ENCODE measurements around the gene MACROD1. TPM values are rescaled to one million over a fixed set of nuclear protein-coding genes. Genes with fewer than 3 reads are reported as not detected.
A peak's percentile ranks its signal among the peaks of the same experiment; 100 is the strongest.

MACROD1 gene
- total and polyA plus RNA-seq, 9 of the 15 experiments (the other 6 are each of a cell fraction or from before 2014, with no cell fraction given), result 1.1 to 60.0 (median 26.4) TPM

- TF ChIP-seq, protein P1, sequence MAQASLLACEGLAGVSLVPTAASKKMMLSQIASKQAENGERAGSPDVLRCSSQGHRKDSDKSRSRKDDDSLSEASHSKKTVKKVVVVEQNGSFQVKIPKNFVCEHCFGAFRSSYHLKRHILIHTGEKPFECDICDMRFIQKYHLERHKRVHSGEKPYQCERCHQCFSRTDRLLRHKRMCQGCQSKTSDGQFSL (CRISPR knock-in tag; IDR thresholded peaks at IDR 0.05), result no peak
- TF ChIP-seq, protein P1 (tag; IDR thresholded peaks at IDR 0.05), result no peak
- TF ChIP-seq GATAD2B (IDR thresholded peaks at IDR 0.05; ENCODE audit: borderline replicate concordance) (no peak), RHOXF2B (CRISPR knock-in tag; conservative IDR thresholded peaks at IDR 0.05) (0 out of 2 replicates have a peak, but pooled peaks have one; percentile 68), ZNF347 (CRISPR knock-in tag; IDR thresholded peaks at IDR 0.05; ENCODE audit: low read depth) (no peak), ZNF324 (CRISPR knock-in tag; IDR thresholded peaks at IDR 0.05) (no peak), ZNF644 (tag; IDR thresholded peaks at IDR 0.05; ENCODE audit: low read depth) (no peak), ZNF24 (IDR thresholded peaks at IDR 0.05) (no peak), PHTF2 (CRISPR knock-in tag; IDR thresholded peaks at IDR 0.05) (no peak), ZNF140 (CRISPR knock-in tag; IDR thresholded peaks at IDR 0.05) (no peak)
- TF ChIP-seq, protein P2, sequence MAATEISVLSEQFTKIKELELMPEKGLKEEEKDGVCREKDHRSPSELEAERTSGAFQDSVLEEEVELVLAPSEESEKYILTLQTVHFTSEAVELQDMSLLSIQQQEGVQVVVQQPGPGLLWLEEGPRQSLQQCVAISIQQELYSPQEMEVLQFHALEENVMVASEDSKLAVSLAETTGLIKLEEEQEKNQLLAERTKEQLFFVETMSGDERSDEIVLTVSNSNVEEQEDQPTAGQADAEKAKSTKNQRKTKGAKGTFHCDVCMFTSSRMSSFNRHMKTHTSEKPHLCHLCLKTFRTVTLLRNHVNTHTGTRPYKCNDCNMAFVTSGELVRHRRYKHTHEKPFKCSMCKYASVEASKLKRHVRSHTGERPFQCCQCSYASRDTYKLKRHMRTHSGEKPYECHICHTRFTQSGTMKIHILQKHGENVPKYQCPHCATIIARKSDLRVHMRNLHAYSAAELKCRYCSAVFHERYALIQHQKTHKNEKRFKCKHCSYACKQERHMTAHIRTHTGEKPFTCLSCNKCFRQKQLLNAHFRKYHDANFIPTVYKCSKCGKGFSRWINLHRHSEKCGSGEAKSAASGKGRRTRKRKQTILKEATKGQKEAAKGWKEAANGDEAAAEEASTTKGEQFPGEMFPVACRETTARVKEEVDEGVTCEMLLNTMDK (IDR thresholded peaks at IDR 0.05; ENCODE audit: borderline replicate concordance, insufficient read depth, low read depth, low read length, poor library complexity, severe bottlenecking), result no peak
- TF ChIP-seq, protein P3, sequence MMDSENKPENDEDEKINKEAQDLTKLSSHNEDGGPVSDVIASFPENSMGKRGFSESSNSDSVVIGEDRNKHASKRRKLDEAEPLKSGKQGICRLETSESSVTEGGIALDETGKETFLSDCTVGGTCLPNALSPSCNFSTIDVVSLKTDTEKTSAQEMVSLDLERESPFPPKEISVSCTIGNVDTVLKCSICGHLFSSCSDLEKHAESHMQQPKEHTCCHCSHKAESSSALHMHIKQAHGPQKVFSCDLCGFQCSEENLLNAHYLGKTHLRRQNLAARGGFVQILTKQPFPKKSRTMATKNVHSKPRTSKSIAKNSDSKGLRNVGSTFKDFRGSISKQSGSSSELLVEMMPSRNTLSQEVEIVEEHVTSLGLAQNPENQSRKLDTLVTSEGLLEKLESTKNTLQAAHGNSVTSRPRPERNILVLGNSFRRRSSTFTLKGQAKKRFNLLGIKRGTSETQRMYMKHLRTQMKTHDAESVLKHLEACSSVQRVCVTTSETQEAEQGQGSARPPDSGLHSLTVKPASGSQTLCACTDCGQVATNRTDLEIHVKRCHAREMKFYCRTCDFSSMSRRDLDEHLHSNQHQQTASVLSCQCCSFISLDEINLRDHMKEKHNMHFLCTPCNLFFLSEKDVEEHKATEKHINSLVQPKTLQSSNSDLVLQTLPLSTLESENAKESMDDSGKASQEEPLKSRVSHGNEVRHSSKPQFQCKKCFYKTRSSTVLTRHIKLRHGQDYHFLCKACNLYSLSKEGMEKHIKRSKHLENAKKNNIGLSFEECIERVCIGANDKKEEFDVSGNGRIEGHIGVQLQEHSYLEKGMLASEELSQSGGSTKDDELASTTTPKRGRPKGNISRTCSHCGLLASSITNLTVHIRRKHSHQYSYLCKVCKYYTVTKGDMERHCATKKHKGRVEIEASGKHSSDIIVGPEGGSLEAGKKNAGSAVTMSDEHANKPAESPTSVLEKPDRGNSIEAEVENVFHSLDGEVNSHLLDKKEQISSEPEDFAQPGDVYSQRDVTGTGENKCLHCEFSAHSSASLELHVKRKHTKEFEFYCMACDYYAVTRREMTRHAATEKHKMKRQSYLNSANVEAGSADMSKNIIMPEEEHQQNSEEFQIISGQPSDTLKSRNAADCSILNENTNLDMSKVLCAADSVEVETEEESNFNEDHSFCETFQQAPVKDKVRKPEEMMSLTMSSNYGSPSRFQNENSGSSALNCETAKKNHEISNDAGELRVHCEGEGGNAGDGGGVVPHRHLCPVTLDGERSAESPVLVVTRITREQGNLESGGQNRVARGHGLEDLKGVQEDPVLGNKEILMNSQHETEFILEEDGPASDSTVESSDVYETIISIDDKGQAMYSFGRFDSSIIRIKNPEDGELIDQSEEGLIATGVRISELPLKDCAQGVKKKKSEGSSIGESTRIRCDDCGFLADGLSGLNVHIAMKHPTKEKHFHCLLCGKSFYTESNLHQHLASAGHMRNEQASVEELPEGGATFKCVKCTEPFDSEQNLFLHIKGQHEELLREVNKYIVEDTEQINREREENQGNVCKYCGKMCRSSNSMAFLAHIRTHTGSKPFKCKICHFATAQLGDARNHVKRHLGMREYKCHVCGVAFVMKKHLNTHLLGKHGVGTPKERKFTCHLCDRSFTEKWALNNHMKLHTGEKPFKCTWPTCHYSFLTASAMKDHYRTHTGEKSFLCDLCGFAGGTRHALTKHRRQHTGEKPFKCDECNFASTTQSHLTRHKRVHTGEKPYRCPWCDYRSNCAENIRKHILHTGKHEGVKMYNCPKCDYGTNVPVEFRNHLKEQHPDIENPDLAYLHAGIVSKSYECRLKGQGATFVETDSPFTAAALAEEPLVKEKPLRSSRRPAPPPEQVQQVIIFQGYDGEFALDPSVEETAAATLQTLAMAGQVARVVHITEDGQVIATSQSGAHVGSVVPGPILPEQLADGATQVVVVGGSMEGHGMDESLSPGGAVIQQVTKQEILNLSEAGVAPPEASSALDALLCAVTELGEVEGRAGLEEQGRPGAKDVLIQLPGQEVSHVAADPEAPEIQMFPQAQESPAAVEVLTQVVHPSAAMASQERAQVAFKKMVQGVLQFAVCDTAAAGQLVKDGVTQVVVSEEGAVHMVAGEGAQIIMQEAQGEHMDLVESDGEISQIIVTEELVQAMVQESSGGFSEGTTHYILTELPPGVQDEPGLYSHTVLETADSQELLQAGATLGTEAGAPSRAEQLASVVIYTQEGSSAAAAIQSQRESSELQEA (IDR thresholded peaks at IDR 0.05; ENCODE audit: low read depth), result no peak
- TF ChIP-seq, protein P4, sequence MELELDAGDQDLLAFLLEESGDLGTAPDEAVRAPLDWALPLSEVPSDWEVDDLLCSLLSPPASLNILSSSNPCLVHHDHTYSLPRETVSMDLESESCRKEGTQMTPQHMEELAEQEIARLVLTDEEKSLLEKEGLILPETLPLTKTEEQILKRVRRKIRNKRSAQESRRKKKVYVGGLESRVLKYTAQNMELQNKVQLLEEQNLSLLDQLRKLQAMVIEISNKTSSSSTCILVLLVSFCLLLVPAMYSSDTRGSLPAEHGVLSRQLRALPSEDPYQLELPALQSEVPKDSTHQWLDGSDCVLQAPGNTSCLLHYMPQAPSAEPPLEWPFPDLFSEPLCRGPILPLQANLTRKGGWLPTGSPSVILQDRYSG (tag; conservative IDR thresholded peaks at IDR 0.05; ENCODE audit: low read depth), result no peak
Measured at GRCh38 chr11:64181506-64182411, 15.8 kb upstream of the MACROD1 start (continued).
